ENCODE results near the gene PCK1. TPM values are rescaled to one million over a fixed set of nuclear protein-coding genes. Genes with fewer than 3 reads are reported as not detected.

Gene PCK1
- total RNA-seq, 5 donors from 2014 or later (not counting 1 experiment from before 2014, with no cell fraction given), result 0.25 to 0.53 (median 0.26) TPM; not detected in 2

DNA sequence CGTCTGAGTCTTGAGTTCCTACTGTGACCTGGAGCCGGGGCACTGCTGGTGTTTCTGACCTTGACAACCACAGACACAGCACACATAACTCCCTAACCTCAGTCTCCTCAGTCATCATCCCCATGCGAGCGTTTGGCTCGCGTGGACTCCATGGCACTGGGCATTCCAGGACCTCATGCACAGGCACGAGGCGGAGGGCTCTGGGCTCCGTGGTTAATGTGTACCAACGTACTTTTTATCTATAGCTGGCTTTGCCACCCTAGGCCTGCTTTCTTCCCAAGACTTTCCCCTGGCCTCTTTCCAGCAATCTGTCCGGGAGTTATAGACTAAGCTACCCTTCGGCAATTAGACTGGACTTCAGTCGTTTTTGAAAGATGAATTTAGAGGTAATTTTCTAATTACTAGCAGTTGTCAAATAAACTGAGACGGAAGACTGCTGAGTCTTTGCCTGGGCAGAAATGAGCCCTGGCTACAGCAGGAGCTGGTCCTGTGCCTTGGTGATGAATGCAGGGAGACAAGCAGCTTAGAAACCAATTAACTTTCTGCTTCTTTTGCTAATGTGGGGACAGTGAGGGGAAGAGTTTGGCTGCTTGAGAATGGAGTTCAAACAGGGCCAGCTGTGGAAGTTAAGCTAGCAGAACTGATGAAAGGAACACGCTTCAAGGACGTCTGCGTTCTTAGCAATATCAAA is 19.9 kb upstream of the PCK1 start:
- CTCF ChIA-PET, result no interaction called here
- 82% methylated on average over 14 of the region's 17 CpGs for WGBS (ENCODE audit: insufficient coverage)
- no peaks in the 10 kb centered on the region for H3K36me3 ChIP-seq (ENCODE audit: control insufficient read depth in 2 of 2, extremely low read depth in 1 of 2, insufficient read depth in 1 of 2, low read length in 1 of 2)
- no peak overlapping the region for H3K27ac ChIP-seq (ENCODE audit: low read length)
- POLR2A ChIA-PET, result no interaction called here
- no peak overlapping the region for H3K4me3 ChIP-seq (ENCODE audit: control insufficient read depth in 1 of 2, extremely low read depth in 1 of 2, low read length in 1 of 2)
- Mint-ChIP-seq H3K4me1 (no peaks in the 10 kb centered on the region), H3K27me3 (peaks cover 33 to 48% of the 10 kb centered on the region in 2 donors), H3K27ac (no peak overlapping the region), H3K36me3 (no peaks in the 10 kb centered on the region), H3K4me3 (no peak overlapping the region), H3K9me3 (peaks cover 0 to 4% (median 0%) of the 10 kb centered on the region in 3 donors)
- ATAC-seq (replicated peaks in 1 of 4) (no peak), DNase-seq (no peak)
- H3K9me3 ChIP-seq, result no peaks in the 10 kb centered on the region
- H3K4me1 ChIP-seq (ENCODE audit: control insufficient read depth in 1 of 2, extremely low read depth in 1 of 2, insufficient read depth in 2 of 2, low read length in 2 of 2), result no peaks in the 10 kb centered on the region
- H3K27me3 ChIP-seq (replicated peaks in 1 of 2; ENCODE audit: control insufficient read depth in 2 of 2, extremely low read depth in 1 of 2, insufficient read depth in 2 of 2, low read length in 1 of 2), result peaks cover 5 to 15% of the 10 kb centered on the region in 2 experiments

DNA sequence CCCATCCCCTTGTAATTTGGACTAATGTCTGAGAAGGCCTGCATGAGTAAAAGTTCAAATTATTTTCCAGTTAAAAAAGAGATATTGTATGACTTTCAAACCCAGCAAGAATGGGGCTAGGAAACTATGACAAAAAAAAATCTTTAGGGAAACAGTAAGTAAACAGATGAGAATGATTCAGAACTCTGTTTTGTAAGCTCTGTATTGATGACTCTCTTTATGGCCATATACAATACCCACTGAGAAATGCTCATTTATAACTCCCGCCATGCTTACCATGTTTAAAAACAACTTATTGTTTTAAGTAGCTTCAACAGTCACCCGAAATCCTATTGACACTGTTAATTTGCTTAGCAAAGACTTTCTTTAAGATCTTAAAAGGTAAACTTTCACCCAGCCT is 17.2 kb upstream of the PCK1 start:
- Histone ChIP-seq H3K9me3 (no peaks in the 10 kb centered on the region), H3K27me3 (replicated peaks in 1 of 2; ENCODE audit: control insufficient read depth in 2 of 2, extremely low read depth in 1 of 2, insufficient read depth in 2 of 2, low read length in 1 of 2) (peaks cover 0 to 13% of the 10 kb centered on the region in 2 experiments), H3K4me3 (ENCODE audit: control insufficient read depth in 1 of 2, extremely low read depth in 1 of 2, low read length in 1 of 2) (no peak overlapping the region), H3K27ac (ENCODE audit: low read length) (no peak overlapping the region), H3K4me1 (ENCODE audit: control insufficient read depth in 1 of 2, extremely low read depth in 1 of 2, insufficient read depth in 2 of 2, low read length in 2 of 2) (no peaks in the 10 kb centered on the region), H3K36me3 (ENCODE audit: control insufficient read depth in 2 of 2, extremely low read depth in 1 of 2, insufficient read depth in 1 of 2, low read length in 1 of 2) (no peaks in the 10 kb centered on the region)
- no peak for ATAC-seq (replicated peaks in 1 of 4)
- Mint-ChIP-seq H3K9me3 (peaks cover 0 to 4% (median 0%) of the 10 kb centered on the region in 3 donors), H3K27ac (no peak overlapping the region), H3K27me3 (peaks cover 21 to 38% of the 10 kb centered on the region in 2 donors), H3K4me3 (no peak overlapping the region), H3K36me3 (no peaks in the 10 kb centered on the region), H3K4me1 (no peaks in the 10 kb centered on the region)
- DNase-seq, result no peak
- no CpG with 5 or more reads among the region's 2 CpGs for WGBS (ENCODE audit: insufficient coverage)
- ChIA-PET POLR2A (no interaction called here), CTCF (no interaction called here)

GRCh38 chr20:57544838-57545564 is 15.9 kb upstream of the PCK1 start:
- Histone ChIP-seq H3K36me3 (ENCODE audit: control insufficient read depth in 2 of 2, extremely low read depth in 1 of 2, insufficient read depth in 1 of 2, low read length in 1 of 2) (no peaks in the 10 kb centered on the region), H3K27ac (ENCODE audit: low read length) (no peak overlapping the region), H3K9me3 (no peaks in the 10 kb centered on the region), H3K4me1 (ENCODE audit: control insufficient read depth in 1 of 2, extremely low read depth in 1 of 2, insufficient read depth in 2 of 2, low read length in 2 of 2) (no peaks in the 10 kb centered on the region), H3K27me3 (replicated peaks in 1 of 2; ENCODE audit: control insufficient read depth in 2 of 2, extremely low read depth in 1 of 2, insufficient read depth in 2 of 2, low read length in 1 of 2) (peaks cover 0 to 13% of the 10 kb centered on the region in 2 experiments), H3K4me3 (ENCODE audit: control insufficient read depth in 1 of 2, extremely low read depth in 1 of 2, low read length in 1 of 2) (no peak overlapping the region)
- ChIA-PET POLR2A (no interaction called here), CTCF (no interaction called here)
- H3K4me1 Mint-ChIP-seq, result no peaks in the 10 kb centered on the region
- WGBS (ENCODE audit: insufficient coverage), result 63% methylated on average over 8 of the region's 12 CpGs
- H3K4me3 Mint-ChIP-seq, result no peak overlapping the region
- ATAC-seq (replicated peaks in 1 of 4) (no peak), DNase-seq (no peak)
- H3K27ac Mint-ChIP-seq, result no peak overlapping the region
- no peaks in the 10 kb centered on the region for H3K36me3 Mint-ChIP-seq
- peaks cover 19 to 34% of the 10 kb centered on the region in 2 donors for H3K27me3 Mint-ChIP-seq
- H3K9me3 Mint-ChIP-seq, result no peaks in the 10 kb centered on the region

GRCh38 chr20:57545927-57546662 is 14.8 kb upstream of the PCK1 start:
- H3K4me3 Mint-ChIP-seq, result no peak overlapping the region
- DNase-seq (no peak), ATAC-seq (replicated peaks in 1 of 4) (no peak)
- H3K4me3 ChIP-seq (ENCODE audit: control insufficient read depth in 1 of 2, extremely low read depth in 1 of 2, low read length in 1 of 2), result no peak overlapping the region
- ChIA-PET CTCF (no interaction called here), POLR2A (no interaction called here)
- H3K27me3 ChIP-seq (replicated peaks in 1 of 2; ENCODE audit: control insufficient read depth in 2 of 2, extremely low read depth in 1 of 2, insufficient read depth in 2 of 2, low read length in 1 of 2), result peaks cover 0 to 13% of the 10 kb centered on the region in 2 experiments
- H3K27me3 Mint-ChIP-seq, result peaks cover 15 to 31% of the 10 kb centered on the region in 2 donors
- no peak overlapping the region for H3K27ac Mint-ChIP-seq
- H3K4me1 ChIP-seq (ENCODE audit: control insufficient read depth in 1 of 2, extremely low read depth in 1 of 2, insufficient read depth in 2 of 2, low read length in 2 of 2), result no peaks in the 10 kb centered on the region
- H3K9me3 Mint-ChIP-seq, result no peaks in the 10 kb centered on the region
- 81% methylated on average over 5 of the region's 12 CpGs for WGBS (ENCODE audit: insufficient coverage)
- H3K9me3 ChIP-seq, result no peaks in the 10 kb centered on the region
- no peaks in the 10 kb centered on the region for H3K36me3 Mint-ChIP-seq
- no peaks in the 10 kb centered on the region for H3K4me1 Mint-ChIP-seq
- H3K27ac ChIP-seq (ENCODE audit: low read length), result no peak overlapping the region
- H3K36me3 ChIP-seq (ENCODE audit: control insufficient read depth in 2 of 2, extremely low read depth in 1 of 2, insufficient read depth in 1 of 2, low read length in 1 of 2), result no peaks in the 10 kb centered on the region

- POLR2A ChIA-PET, result no interaction called here
- H3K4me1 Mint-ChIP-seq, result no peaks in the 10 kb centered on the region
- DNase-seq (no peak), ATAC-seq (replicated peaks in 1 of 4) (no peak)
- no peak overlapping the region for H3K4me3 Mint-ChIP-seq
- H3K27ac Mint-ChIP-seq, result no peak overlapping the region
- CTCF ChIA-PET, result no interaction called here
- Histone ChIP-seq H3K36me3 (ENCODE audit: control insufficient read depth in 2 of 2, extremely low read depth in 1 of 2, insufficient read depth in 1 of 2, low read length in 1 of 2) (no peaks in the 10 kb centered on the region), H3K27ac (ENCODE audit: low read length) (no peak overlapping the region), H3K9me3 (no peaks in the 10 kb centered on the region), H3K27me3 (replicated peaks in 1 of 2; ENCODE audit: control insufficient read depth in 2 of 2, extremely low read depth in 1 of 2, insufficient read depth in 2 of 2, low read length in 1 of 2) (peaks cover 0 to 13% of the 10 kb centered on the region in 2 experiments), H3K4me3 (ENCODE audit: control insufficient read depth in 1 of 2, extremely low read depth in 1 of 2, low read length in 1 of 2) (no peak overlapping the region), H3K4me1 (ENCODE audit: control insufficient read depth in 1 of 2, extremely low read depth in 1 of 2, insufficient read depth in 2 of 2, low read length in 2 of 2) (no peaks in the 10 kb centered on the region)
- no peaks in the 10 kb centered on the region for H3K9me3 Mint-ChIP-seq
- peaks cover 15 to 31% of the 10 kb centered on the region in 2 donors for H3K27me3 Mint-ChIP-seq
- no CpG with 5 or more reads among the region's 8 CpGs for WGBS (ENCODE audit: insufficient coverage)
- no peaks in the 10 kb centered on the region for H3K36me3 Mint-ChIP-seq
Measured at GRCh38 chr20:57546956-57547649, 13.8 kb upstream of the PCK1 start.
